ENCODE results near the gene HLA-DRA.

The HLA-DRA gene

DNA sequence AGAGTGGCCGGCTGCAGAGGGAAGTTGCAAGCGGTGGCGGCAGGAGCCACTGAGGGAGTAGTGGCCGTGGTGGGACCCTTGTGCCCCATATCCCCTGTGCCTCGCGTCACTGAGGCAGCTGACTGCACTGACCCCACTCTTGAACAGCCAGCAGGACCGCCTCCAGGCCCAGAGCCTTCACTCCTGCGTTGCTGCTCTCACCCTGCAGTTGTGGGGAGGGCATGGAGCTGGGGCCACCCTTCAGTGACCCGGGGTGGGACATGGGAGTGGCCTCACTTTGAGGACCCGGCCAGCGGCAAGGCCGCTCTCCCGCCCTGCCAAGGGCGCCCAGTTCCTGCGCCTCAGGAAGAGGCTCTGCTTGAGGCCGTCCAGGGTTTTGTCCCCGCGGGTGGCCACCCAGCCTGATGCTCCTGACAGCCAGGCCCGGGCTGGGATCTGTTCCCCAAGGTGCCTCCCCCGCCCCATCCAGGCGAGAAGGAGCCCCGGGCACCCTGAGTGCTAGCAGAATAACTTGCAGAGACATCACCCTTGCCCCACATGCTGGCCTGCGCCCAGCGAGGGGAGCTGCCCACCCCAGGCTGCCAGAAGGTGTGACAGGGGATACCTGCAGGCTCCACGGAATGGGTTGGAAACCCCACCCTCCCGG is 44.4 kb downstream of the HLA-DRA start:
- no peak for DNase-seq

- no peak for DNase-seq
These were observed 44.9 kb downstream of the HLA-DRA start for GRCh38 chr6:32484614-32484998.

GRCh38 chr6:32488083-32488482 is 48.4 kb downstream of the HLA-DRA start:
- no peak for DNase-seq

- no peak for DNase-seq
These were observed 52.0 kb downstream of the HLA-DRA start for GRCh38 chr6:32491700-32492099.

GRCh38 chr6:32492351-32492750 is 52.7 kb downstream of the HLA-DRA start:
- no peak for DNase-seq

All from central memory CD4-positive, alpha-beta T cell (primary cell).